ENCODE measurements around the gene KCNMB1. TPM values are rescaled to one million over a fixed set of nuclear protein-coding genes. Genes with fewer than 3 reads are reported as not detected.

KCNMB1 gene
- total and polyA plus RNA-seq, 2 of the 13 experiments (the other 11 are each of a cell fraction or from before 2014, with no cell fraction given) = not detected

DNA sequence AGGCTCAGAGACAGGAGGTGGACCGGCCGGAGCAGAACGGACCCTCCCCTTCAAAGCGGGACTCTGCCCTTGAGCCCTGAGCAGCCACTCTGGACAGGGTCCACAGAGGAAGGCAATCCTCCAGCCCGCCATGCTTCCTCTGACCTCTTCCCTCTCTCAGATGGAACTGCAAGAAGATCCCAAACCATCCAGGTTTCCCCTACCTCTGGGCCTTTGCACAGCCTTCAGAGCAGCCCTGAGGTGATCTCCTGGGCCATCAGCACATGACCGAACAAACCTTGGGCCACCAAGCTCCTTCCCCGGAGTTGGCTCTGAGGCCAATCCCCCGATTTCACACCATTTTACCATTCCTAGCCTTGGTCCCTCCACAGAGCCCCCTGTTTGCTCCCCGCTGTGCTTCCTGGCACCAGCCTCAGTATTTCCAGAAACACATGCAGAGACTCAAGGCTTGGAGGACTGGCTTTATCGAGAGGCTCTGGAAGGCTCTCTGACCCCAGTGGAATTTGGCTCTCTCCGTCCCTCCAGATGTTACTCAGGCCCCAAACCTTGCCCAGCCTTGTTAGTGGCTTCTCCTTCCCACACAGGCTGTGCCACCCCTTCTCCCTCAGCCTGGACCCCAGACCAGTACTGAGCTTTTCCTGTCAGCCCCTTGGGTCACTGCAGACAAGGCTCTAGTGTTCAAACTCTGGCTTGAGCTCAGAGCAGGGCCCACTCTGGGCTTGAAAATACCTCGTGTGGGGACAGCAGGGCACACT is 48.6 kb upstream of the KCNMB1 start:
- in situ Hi-C loops (cut with HindIII; ENCODE audit: extremely low pct_ligation_motif_present, low pct_unique_long_range_greater_than_20kb) = no loop called here
- FAIRE-seq (no peak), DNase-seq (ENCODE audit: low spot score) (no peak), ATAC-seq (no peak)
- Histone ChIP-seq H3K4me3 (replicated peaks in 1 of 3; ENCODE audit: insufficient read depth in 1 of 3, low read depth in 2 of 3, low read length in 3 of 3) (no peak overlapping the region), H2AFZ (ENCODE audit: low read length) (no peak overlapping the region), H3K79me2 (ENCODE audit: insufficient read depth, low read length) (no peaks in the 10 kb centered on the region), H3K4me2 (ENCODE audit: low read depth, low read length) (no peak overlapping the region), H3K36me3 (replicated peaks in 1 of 2; ENCODE audit: control insufficient read depth in 1 of 2, insufficient read depth in 2 of 2, low read length in 2 of 2) (no peaks in the 10 kb centered on the region), H3K9ac (ENCODE audit: insufficient read depth, low read depth, low read length) (no peak overlapping the region), H3K4me1 (ENCODE audit: insufficient read depth, low read length) (no peaks in the 10 kb centered on the region), H3K27ac (ENCODE audit: extremely low read length, insufficient read depth, low read length) (no peak overlapping the region), H3K27me3 (ENCODE audit: control insufficient read depth in 1 of 2, insufficient read depth in 2 of 2, low read length in 2 of 2) (peaks cover 0 to 22% of the 10 kb centered on the region in 2 experiments; a peak in 4 of 5 replicates), H4K20me1 (ENCODE audit: insufficient read depth, low read length) (no peaks in the 10 kb centered on the region), H3K9me3 (ENCODE audit: low read length) (no peaks in the 10 kb centered on the region)
- intact Hi-C loops (cut with micrococcal nuclease; ENCODE audit: unreplicated experiment) = no loop called here
- 20% methylated on average over 7 of the region's 12 CpGs for WGBS (ENCODE audit: low lambda C conversion rate)
- TF ChIP-seq ZNF709 (CRISPR knock-in tag; IDR thresholded peaks at IDR 0.05) (no peak), BORCS8-MEF2B (CRISPR knock-in tag; IDR thresholded peaks at IDR 0.05) (no peak), HOXA5 (CRISPR knock-in tag; IDR thresholded peaks at IDR 0.05) (no peak), NFIC (IDR thresholded peaks at IDR 0.05; ENCODE audit: low read length) (no peak), ZMAT3 (CRISPR knock-in tag; conservative IDR thresholded peaks at IDR 0.05) (no peak), RFX1 (IDR thresholded peaks at IDR 0.05) (no peak), ZNF558 (CRISPR knock-in tag; IDR thresholded peaks at IDR 0.05; ENCODE audit: borderline replicate concordance) (no peak), REL (CRISPR knock-in tag; conservative IDR thresholded peaks at IDR 0.05) (no peak)
- TF ChIP-seq, protein P1, sequence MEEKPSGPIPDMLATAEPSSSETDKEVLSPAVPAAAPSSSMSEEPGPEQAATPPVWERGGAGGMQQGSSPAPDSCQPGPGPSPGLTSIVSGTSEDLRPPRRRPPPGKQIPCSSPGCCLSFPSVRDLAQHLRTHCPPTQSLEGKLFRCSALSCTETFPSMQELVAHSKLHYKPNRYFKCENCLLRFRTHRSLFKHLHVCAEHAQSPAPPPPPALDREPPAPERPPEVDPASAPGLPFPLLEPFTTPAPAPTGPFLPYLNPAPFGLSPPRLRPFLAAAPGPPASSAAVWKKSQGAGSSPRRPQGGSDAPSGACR (CRISPR knock-in tag; IDR thresholded peaks at IDR 0.05) = no peak
- BruUV-seq (replicated peaks) = no TSS peak
- POLR2A ChIA-PET = no interaction called here
- CTCF ChIA-PET (ENCODE audit: low intra/inter-chr PET ratio, low total read pairs) = no interaction called here
